ENCODE results near the gene LRCH3. TPM values are rescaled to one million over a fixed set of nuclear protein-coding genes. Genes with fewer than 3 reads are reported as not detected.

The LRCH3 gene
- total and polyA plus RNA-seq, 9 of the 15 experiments (the other 6 are each of a cell fraction or from before 2014, with no cell fraction given) = 4.6 to 75.3 (median 30.3) TPM

GRCh38 chr3:197782230-197782629 lies 8.8 kb upstream of the LRCH3 start:
- ChIA-PET POLR2A (interaction anchor here (1.1 to 1.6 kb wide), 2 partner anchors 9 to 33 kb away, joined by 4 read pairs; partner anchors contain the start of gene LRCH3), CTCF (ENCODE audit: low intra/inter-chr PET ratio) (no interaction called here)
- no peaks in the 10 kb centered on the region for H3K9me1 ChIP-seq (ENCODE audit: control insufficient read depth, insufficient read depth, low read length)
- TF ChIP-seq EZH2 (IDR thresholded peaks at IDR 0.05; ENCODE audit: borderline replicate concordance, low read depth, low read length) = no peak
- no peak for TF ChIP-seq NCOA4 (IDR thresholded peaks at IDR 0.05; ENCODE audit: partially characterized antibody)
- TF ChIP-seq BDP1 (IDR thresholded peaks at IDR 0.05; ENCODE audit: insufficient read depth, insufficient read length) = no peak
- no peak for TF ChIP-seq ETV5 (CRISPR knock-in tag; IDR thresholded peaks at IDR 0.05; ENCODE audit: low read depth)
- TF ChIP-seq ZNF695 (CRISPR knock-in tag; IDR thresholded peaks at IDR 0.05) = no peak
- no peak for TF ChIP-seq MTA2 (IDR thresholded peaks at IDR 0.05; ENCODE audit: low read depth)
- no peak for TF ChIP-seq NR2C1 (IDR thresholded peaks at IDR 0.05)
- TF ChIP-seq NR2C1 (tag; IDR thresholded peaks at IDR 0.05) = no peak
- TF ChIP-seq ZNF280A (IDR thresholded peaks at IDR 0.05; ENCODE audit: low read depth, partially characterized antibody) = no peak
- TF ChIP-seq HSF4 (CRISPR knock-in tag; IDR thresholded peaks at IDR 0.05; ENCODE audit: borderline replicate concordance) = no peak
- TF ChIP-seq NR2F6 (CRISPR knock-in tag; IDR thresholded peaks at IDR 0.05) = no peak
- no peak for TF ChIP-seq ZBTB5 (IDR thresholded peaks at IDR 0.05)
- TF ChIP-seq CREB5 (CRISPR knock-in tag; IDR thresholded peaks at IDR 0.05) = no peak
- no peak for TF ChIP-seq ZKSCAN3 (CRISPR knock-in tag; IDR thresholded peaks at IDR 0.05)
- TF ChIP-seq XRCC5 (IDR thresholded peaks at IDR 0.05; ENCODE audit: low read depth, low read length) = no peak
- TF ChIP-seq RBM15 (IDR thresholded peaks at IDR 0.05; ENCODE audit: insufficient read depth, low read length) = no peak
- TF ChIP-seq NFYB (IDR thresholded peaks at IDR 0.05; ENCODE audit: extremely low read depth, insufficient read length) = no peak
- no peak for TF ChIP-seq ZNF165 (CRISPR knock-in tag; IDR thresholded peaks at IDR 0.05; ENCODE audit: borderline replicate concordance)
- no peaks in the 10 kb centered on the region for H3K79me2 ChIP-seq (ENCODE audit: control insufficient read depth, insufficient read depth, low read length)
- H3K9ac ChIP-seq (ENCODE audit: insufficient read depth in 1 of 2, low read depth in 2 of 2, low read length in 2 of 2) = no peak overlapping the region
- H3K4me2 ChIP-seq (ENCODE audit: insufficient read depth, low read length) = no peak overlapping the region
- no peak for DNase-seq (ENCODE audit: extremely low read depth in 1 of 4, low spot score in 3 of 4)
- no peak overlapping the region for H3K27ac ChIP-seq (ENCODE audit: extremely low read depth, low read depth, low read length)
- intact Hi-C loops (cut with micrococcal nuclease) (no loop called here), in situ Hi-C loops (cut with MboI) (no loop called here)
- H3K9me3 ChIP-seq (replicated peaks; ENCODE audit: control insufficient read depth, insufficient read depth, low read depth, low read length) = no peaks in the 10 kb centered on the region
- peaks cover 65% of the 10 kb centered on the region for H3K36me3 ChIP-seq (ENCODE audit: control insufficient read depth, insufficient read depth, low read length)
- H4K20me1 ChIP-seq (replicated peaks; ENCODE audit: control insufficient read depth, insufficient read depth, low read length) = no peaks in the 10 kb centered on the region
- H3K4me1 ChIP-seq (replicated peaks in 1 of 2; ENCODE audit: control insufficient read depth in 2 of 2, insufficient read depth in 2 of 2, low read length in 2 of 2) = no peaks in the 10 kb centered on the region
- BruUV-seq (replicated peaks) = no TSS peak
- no peak overlapping the region for H2AFZ ChIP-seq (ENCODE audit: low read depth, low read length)
- ATAC-seq = no peak
- 86% methylated on average over 4 of the region's 4 CpGs for WGBS (ENCODE audit: insufficient coverage, low coverage, missing lambda C conversion rate)
- peak; percentile 40 for FAIRE-seq
- no peak overlapping the region for H3K4me3 ChIP-seq
- H3K27me3 ChIP-seq (ENCODE audit: control insufficient read depth in 2 of 2, insufficient read depth in 2 of 2, low read length in 2 of 2) = no peaks in the 10 kb centered on the region
